ENCODE measurements around the gene SV2B.

DNA sequence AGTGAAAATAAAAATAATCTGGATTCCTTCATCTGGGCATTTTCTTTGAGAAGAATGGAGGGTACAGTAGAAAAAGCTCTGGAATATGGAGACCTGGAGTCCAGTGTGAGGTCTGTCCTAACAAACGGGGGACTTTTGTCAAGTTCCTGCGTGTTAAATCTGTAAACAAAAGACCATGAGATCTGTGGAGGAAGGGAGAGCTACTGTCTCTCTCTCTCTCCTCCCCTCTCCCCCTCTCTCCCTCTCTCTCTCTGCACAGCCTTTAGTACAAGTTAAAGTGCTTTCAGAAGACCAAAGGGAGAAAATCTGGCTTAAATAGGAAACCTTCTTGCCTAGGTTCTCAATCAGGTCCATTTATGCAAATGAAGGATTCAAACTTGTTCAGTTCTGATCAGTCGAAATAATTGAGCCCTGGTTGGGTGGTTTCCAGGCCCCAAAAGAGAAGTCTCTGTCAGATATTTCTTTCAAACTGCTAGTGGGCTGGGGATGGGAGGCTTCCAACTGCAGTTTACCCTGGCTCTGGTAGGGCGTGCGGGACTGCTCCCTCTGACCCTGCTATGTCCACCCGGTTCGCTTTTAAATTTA is 103.7 kb downstream of the SV2B start:
- TF ChIP-seq EZH2 (IDR thresholded peaks at IDR 0.05), result no peak
- TF ChIP-seq POLR2AphosphoS5 (IDR thresholded peaks at IDR 0.05; ENCODE audit: borderline replicate concordance, low read depth, low read length), result no peak
- no peak for TF ChIP-seq FOXP2 (optimal IDR thresholded peaks at IDR 0.05; ENCODE audit: control extremely low read depth, extremely low read length, insufficient read depth)

Data from SK-N-MC (cell line).